GM18508 (cell line): ENCODE results near the gene RAD23B.

Experiments
- ATAC-seq: cut with Tn5 transposase; IDR thresholded peaks from one replicate; pipeline ENCODE4 v1.9.1; 2021; ENCODE audit warnings: moderate number of reproducible peaks; ENCODE audit not compliant: insufficient read depth, unreplicated experiment

The RAD23B gene

DNA sequence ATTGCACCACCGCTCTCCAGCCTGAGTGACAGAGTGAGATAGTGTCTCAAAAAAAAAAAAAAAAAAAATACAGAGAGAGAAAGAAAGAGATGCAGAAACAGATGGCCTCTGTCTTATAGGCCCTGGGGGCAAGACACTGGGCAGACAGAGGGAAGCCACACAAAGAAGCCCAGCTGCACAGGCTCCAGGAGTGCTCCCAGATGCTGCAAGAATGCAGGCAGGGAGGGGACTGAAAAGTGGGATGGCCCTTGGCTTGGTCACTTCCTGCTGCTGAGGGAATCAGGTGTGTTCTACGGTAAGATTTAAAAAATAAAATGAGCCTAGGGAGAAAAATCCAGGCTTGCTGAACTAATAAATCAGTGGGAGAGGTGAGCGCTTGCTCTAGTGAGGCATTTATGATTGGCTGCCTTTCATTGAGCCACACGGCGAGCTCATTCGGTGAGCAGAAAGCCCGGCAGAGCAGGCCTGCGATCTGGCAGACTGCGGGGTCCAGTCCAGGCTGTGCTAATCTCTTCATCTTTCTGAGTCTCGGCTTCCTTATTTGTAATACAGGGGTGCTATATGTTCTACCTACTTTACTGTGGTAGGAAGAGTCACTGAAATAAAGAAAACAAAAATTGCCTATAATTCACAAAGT, 80.6 kb downstream of the RAD23B start:
- no peak for ATAC-seq

DNA sequence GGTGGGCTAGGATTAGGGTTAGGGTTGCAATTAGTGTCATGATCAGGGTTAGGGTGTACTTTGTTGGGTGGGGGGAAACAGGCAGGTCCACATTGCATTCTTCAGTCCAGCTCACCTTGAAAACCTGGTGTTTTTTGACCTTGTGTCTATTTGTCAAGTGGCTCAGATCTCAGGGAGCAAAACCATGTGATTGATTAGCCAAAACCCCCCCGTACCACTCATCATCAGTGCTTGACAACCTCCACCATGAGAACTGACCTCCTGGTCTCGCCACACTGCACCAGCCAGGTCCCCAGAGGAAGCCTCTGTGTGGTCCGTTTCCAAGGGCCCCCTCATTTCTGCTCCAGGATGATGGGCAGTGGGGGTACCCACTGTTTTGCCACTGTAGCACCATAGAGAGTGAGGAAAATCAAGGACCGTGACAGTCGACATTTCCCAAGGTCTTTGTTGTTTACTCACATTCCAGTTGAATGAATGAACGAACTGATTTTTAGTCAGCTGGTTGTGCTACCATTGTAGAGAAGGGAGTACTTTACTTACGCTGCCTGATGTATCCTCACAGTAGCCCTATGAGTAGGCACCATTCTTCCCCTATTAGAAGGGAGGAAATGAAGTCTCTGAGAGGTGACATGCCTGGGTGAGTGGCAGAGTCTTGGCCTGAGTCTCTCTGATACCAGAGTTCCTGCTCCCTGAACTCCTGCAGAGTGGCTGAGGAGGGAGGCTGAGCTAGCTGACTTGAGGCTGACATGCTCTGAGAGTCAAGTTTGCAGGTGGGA, 84.8 kb downstream of the RAD23B start:
- ATAC-seq: no peak

DNA sequence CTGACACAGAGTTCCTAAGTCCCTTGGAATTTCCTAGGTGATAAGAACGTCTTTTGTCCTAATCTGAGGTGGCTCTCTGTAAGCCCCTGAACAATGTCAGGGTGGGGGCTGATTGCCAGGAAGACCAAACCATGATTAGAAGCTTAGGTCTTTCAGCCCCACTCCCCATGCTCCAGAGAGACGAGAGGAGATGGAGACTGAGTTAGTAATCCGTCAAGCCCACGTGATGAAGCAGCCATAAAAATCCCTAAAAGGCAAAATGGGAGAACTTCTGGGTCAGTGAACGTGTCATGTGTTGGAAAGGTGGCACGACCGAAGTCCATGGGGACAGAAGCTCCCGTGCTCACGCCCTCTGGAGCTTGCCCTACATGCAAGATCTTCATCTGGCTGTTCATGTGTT, 85.6 kb downstream of the RAD23B start:
- ATAC-seq: no peak

DNA sequence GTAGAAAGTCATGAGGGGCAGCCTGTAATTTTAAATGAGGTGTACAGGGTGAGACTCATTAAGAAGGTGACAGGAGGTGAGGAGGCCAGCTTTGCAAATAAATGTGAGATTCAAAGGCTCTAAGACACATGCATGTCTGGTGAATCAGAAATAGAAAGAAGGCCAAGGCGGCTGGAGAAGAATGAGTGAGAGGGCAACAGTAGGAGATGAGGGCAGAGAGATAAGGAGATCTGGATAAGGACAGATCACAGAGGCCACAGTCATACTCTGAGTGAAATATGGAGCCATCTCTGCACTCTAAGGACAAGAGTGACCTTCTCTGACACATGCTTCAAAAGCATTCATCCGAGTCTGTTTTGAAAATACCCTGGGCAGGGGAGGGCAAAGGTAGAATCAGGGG, 90.7 kb downstream of the RAD23B start:
- ATAC-seq: no peak

DNA sequence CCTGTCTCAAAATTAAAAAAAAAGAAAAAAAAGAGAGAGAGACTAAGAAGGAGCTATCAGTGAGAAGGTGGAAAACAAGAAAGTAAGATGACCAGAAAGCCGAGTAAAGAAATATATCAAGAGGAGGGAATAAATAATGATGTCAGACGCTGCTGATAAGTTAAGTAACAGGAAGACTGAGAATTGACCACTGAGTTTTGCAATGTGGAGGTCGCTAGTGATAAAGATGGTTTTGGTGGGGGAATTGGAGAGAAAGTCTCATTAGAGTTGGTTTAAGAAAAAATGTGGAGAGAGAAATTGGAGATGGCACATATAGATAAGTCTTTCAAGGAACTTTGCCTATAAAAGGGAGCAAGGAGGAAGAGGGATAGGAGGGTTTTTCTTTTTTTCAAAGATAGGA, 91.9 kb downstream of the RAD23B start:
- no peak for ATAC-seq

DNA sequence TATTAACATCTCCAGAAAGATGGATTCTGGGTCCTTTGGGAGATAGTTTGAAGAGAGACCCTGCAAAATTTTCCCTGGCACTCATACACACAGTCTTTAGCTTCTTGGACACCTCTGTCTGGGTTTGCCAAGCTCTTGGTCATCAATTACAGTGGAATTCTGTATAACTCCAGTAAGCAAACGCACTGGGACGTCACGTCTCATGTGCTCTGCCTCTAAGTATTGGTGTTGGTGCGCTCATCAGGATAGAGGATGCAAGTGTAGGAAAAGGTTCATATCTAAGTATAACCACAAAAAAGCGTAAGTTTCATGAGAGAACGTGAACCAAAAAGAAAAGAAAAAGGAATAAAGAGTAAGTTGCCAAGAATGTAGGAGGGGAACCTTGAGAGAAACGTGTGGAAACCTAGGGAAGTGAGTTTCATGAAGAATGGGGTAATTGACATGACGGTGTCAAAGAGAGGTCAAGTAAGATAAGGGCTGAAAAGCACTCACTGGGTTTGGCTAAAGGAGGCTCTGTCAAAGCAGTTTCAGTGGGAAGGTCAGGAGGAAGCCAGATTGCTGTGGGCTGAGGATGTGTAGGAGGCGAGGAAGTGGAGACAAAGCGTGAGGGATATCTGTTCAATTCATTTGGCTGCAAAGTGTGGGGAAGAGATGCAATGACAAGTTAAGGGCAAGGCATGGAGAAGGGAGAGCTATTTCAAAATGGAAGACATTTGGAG, 92.7 kb downstream of the RAD23B start:
- no peak for ATAC-seq

DNA sequence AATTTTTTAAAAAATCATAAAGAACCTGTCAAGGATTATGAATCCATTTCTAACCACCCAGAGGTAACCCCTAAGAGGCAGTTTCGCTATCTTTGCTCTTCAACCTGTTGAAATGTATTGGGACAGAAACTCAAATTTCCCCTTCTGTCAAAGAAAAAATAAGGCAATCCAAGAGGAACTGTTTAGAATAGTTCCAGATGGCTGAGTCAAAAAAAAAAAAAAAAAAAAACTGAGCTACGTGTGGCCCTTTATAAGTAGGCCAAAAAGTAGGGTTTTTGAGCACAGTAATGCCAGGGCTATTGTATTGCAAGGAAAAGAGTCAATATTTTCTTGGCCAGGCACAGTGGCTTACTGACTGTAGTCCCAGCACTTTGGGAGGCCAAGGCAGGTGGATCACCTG, 94.9 kb downstream of the RAD23B start:
- no peak for ATAC-seq
